Activated naive CD4-positive, alpha-beta T cell treated with anti-CD3 and anti-CD28 coated beads for 36 hours (primary cell): ENCODE results near the gene SMAD7. TPM values are rescaled to one million over a fixed set of nuclear protein-coding genes. Genes with fewer than 3 reads are reported as not detected.

Experiments
- CTCF ChIA-PET: fragments of 350-600 bp; sonication (Branson Sonifier 250); formaldehyde crosslinking; loops from one replicate; lab custom pipeline; 2021; ENCODE audit warnings: antibody characterized with exemption; lab: Charles Lee
- DNase-seq: peaks from one replicate; pipeline ENCODE4 v3.0.0-alpha.2; 2020
- H3K27ac Mint-ChIP-seq: one replicate; pipeline ENCODE4 v1.8.0; 2021; ENCODE audit warnings: mild to moderate bottlenecking, mixed read lengths
- H3K27me3 Mint-ChIP-seq: one replicate; pipeline ENCODE4 v1.8.0; 2021; ENCODE audit warnings: low read depth, mixed read lengths
- H3K36me3 Mint-ChIP-seq: one replicate; pipeline ENCODE4 v1.8.0; 2021; ENCODE audit warnings: low read depth, mixed read lengths
- H3K4me1 Mint-ChIP-seq: one replicate; pipeline ENCODE4 v1.8.0; 2021; ENCODE audit warnings: low read depth, mixed read lengths
- H3K4me3 Mint-ChIP-seq: one replicate; pipeline ENCODE4 v1.8.0; 2021; ENCODE audit warnings: mild to moderate bottlenecking, moderate library complexity, mixed read lengths
- H3K9me3 Mint-ChIP-seq: one replicate; pipeline ENCODE4 v1.8.0; 2021; ENCODE audit warnings: mixed read lengths
- intact Hi-C: fragments of 100-400 bp; cut with micrococcal nuclease; formaldehyde crosslinking; loops from one replicate; pipeline ENCODE4 v1.15.1; 2023
- total RNA-seq, 2 experiments: library from RNA; stranded (reverse); gene quantifications; one replicate each; pipeline ENCODE4 v1.2.3, GENCODE V29; 2021

SMAD7 gene
- total RNA-seq, 2 experiments from 2014 or later = 5.9 to 7.0 TPM

DNA sequence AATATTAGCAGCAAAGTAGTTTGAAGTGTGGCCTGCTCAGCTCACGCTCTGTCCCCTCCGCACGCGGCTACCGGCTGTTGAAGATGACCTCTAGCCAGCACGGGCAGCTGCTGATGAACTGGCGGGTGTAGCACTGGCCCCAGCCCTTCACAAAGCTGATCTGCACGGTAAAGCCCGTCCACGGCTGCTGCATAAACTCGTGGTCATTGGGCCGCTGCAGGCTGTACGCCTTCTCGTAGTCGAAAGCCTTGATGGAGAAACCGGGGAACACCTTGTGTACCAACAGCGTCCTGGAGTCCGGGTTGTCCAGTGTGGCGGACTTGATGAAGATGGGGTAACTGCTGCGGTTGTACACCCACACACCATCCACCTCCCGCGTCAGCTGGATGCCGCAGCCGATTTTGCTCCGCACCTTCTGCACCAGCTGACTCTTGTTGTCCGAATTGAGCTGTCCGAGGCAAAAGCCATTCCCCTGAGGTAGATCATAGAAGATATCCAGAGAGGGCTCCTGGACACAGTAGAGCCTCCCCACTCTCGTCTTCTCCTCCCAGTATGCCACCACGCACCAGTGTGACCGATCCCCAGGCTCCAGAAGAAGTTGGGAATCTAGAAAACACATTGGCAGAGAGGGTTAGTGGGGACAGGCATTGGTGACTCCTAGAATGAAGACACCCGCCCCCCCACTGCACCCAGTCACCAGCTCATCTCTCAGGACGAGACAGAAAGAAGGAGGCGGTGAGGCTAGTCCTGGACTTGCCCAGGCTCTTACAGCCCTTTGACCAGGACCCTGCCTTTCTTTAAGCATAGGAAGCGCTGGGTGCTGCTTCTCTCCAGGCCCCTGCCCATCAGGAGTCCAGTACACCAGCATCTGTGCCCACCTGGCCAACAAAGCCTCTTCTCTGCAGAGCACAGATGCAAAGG lies 29.2 kb downstream of the SMAD7 start:
- peaks cover 10% of the 10 kb centered on the region for H3K36me3 Mint-ChIP-seq
- intact Hi-C loops = no loop called here
- peaks cover 37% of the 10 kb centered on the region for H3K4me1 Mint-ChIP-seq
- no peak overlapping the region for H3K4me3 Mint-ChIP-seq
- H3K27me3 Mint-ChIP-seq = no peaks in the 10 kb centered on the region
- H3K9me3 Mint-ChIP-seq = no peaks in the 10 kb centered on the region
- DNase-seq = no peak
- CTCF ChIA-PET = interaction anchor here (0.8 kb wide), 1 partner anchor 8 kb away, joined by 4 read pairs; no protein-coding TSS in a partner anchor
- H3K27ac Mint-ChIP-seq = no peak overlapping the region

- DNase-seq = no peak
- CTCF ChIA-PET = interaction anchor here (0.7 kb wide), 1 partner anchor 12 kb away, joined by 3 read pairs; no protein-coding TSS in a partner anchor
- Mint-ChIP-seq H3K4me1 (peaks cover 32% of the 10 kb centered on the region), H3K27ac (no peak overlapping the region), H3K9me3 (no peaks in the 10 kb centered on the region), H3K4me3 (no peak overlapping the region), H3K27me3 (no peaks in the 10 kb centered on the region), H3K36me3 (peaks cover 10% of the 10 kb centered on the region)
- intact Hi-C loops = no loop called here
Measured at GRCh38 chr18:48920408-48921038, 30.2 kb downstream of the SMAD7 start.

DNA sequence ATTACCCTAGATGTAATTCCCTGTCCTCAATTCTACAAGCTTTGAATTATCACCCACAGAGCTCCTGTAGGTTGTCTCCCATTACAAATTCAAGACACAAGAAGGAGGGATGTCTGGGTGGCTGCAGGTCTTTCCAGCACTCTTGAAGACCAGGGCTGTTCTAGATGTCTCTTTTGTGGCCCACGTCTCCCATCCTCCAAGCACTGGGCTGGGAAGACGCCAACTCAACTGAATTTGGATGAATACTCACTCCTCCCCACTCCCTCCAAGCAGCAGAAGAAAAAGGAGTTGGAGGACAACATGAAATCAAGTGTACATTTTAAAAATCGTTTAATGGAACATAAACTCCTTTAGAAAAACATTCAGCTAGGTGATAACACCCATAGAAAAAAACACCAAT lies 31.2 kb downstream of the SMAD7 start:
- no peaks in the 10 kb centered on the region for H3K9me3 Mint-ChIP-seq
- H3K27ac Mint-ChIP-seq = no peak overlapping the region
- intact Hi-C loops = no loop called here
- H3K4me1 Mint-ChIP-seq = peaks cover 22% of the 10 kb centered on the region
- no peak for DNase-seq
- CTCF ChIA-PET = no interaction called here
- H3K36me3 Mint-ChIP-seq = peaks cover 9% of the 10 kb centered on the region
- no peak overlapping the region for H3K4me3 Mint-ChIP-seq
- no peaks in the 10 kb centered on the region for H3K27me3 Mint-ChIP-seq

DNA sequence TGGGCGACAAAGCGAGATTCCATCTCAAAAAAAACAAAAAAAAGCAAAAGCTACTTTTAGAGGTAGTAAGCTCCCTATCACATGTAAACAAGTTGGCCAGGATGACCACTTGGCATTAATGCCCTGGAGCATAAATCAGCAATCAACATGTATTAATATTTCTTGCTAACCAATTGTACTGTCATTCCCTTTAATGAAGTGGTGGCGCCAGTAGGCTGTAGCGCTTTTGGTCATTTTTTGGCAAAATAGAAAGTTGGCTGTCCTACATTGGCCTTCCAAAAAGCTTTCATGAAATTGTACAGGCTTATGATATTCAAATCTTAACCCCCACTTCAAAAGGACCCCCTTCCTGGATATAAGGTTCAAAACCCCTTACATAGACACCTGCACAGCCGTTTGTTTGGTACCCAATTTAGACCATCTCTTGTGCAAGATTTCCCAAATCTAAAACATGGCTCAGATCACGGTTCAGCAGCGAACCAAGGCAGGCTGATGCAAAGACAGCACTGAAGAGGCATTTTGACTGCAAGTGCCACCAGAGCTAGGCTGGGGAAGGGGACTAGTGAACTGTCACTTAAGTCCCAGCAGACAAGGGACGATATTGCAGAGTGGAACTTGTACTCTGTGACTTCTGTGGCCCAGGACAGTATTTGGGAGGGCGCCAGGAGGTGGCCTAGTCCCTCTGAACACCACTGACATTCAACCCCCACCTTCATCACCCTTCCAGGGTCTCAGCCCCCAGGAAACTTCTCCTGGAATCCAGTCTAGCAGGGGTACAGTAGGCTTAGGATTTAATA lies 31.9 kb downstream of the SMAD7 start:
- no peak overlapping the region for H3K4me3 Mint-ChIP-seq
- H3K9me3 Mint-ChIP-seq = no peaks in the 10 kb centered on the region
- H3K27me3 Mint-ChIP-seq = no peaks in the 10 kb centered on the region
- intact Hi-C loops = no loop called here
- H3K4me1 Mint-ChIP-seq = peaks cover 15% of the 10 kb centered on the region
- peaks cover 9% of the 10 kb centered on the region for H3K36me3 Mint-ChIP-seq
- no peak overlapping the region for H3K27ac Mint-ChIP-seq
- CTCF ChIA-PET = interaction anchor here (0.6 kb wide), 1 partner anchor 245 kb away, joined by 3 read pairs; no protein-coding TSS in a partner anchor
- DNase-seq = no peak

- no peak overlapping the region for H3K27ac Mint-ChIP-seq
- H3K4me1 Mint-ChIP-seq = peaks cover 5% of the 10 kb centered on the region
- peaks cover 9% of the 10 kb centered on the region for H3K36me3 Mint-ChIP-seq
- no peaks in the 10 kb centered on the region for H3K9me3 Mint-ChIP-seq
- no peak overlapping the region for H3K4me3 Mint-ChIP-seq
- no peaks in the 10 kb centered on the region for H3K27me3 Mint-ChIP-seq
- intact Hi-C loops = no loop called here
- DNase-seq = no peak
- CTCF ChIA-PET = interaction anchor here (0.6 kb wide), 1 partner anchor 246 kb away, joined by 3 read pairs; no protein-coding TSS in a partner anchor
Measured at GRCh38 chr18:48917579-48918517, 32.9 kb downstream of the SMAD7 start.

DNA sequence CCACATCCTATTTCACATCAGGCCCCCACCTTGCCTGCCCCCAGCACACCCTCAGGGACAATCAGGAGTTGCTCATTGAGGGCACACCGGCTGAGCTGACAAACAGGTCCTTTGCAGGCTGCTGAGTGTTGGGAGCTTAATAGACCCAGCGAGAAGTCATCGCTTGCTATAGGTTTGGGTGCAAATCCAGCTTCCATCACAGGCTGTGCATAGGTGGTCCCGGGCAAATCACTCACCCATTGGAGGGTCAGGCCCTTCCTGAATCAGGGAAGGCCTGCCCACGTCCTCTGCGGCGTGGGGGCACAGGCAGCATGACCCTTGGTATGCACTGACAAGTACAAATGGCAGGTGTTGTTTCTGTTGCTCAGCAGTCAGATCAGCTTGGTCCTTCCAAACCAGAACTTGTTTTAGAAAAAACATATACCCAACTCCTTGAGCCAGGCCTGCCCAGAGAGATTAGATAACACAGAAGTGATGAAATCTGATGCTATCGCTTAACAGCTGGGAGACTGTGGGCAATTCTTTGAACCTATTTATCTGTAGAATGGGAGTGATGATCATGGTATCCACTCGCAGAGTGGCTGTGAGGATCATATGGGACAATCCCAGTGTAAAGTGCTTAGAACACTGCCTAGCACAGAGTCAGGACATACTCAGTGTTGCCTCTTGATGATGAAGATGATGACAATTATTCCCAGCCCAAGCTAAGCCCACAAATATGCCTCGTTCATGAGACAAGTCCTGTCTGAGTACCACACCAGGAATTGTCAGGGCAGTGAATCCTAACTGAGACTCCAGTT lies 34.9 kb downstream of the SMAD7 start:
- H3K27ac Mint-ChIP-seq = no peak overlapping the region
- CTCF ChIA-PET = interaction anchor here (0.7 to 1.5 kb wide), 2 partner anchors 36 to 82 kb away, joined by 5 read pairs; no protein-coding TSS in a partner anchor
- peaks cover 6% of the 10 kb centered on the region for H3K36me3 Mint-ChIP-seq
- H3K27me3 Mint-ChIP-seq = no peaks in the 10 kb centered on the region
- intact Hi-C loops = no loop called here
- H3K4me3 Mint-ChIP-seq = no peak overlapping the region
- H3K9me3 Mint-ChIP-seq = no peaks in the 10 kb centered on the region
- H3K4me1 Mint-ChIP-seq = no peaks in the 10 kb centered on the region
- DNase-seq = no peak

GRCh38 chr18:48914581-48915251 lies 36.0 kb downstream of the SMAD7 start:
- Mint-ChIP-seq H3K27me3 (no peaks in the 10 kb centered on the region), H3K27ac (no peak overlapping the region), H3K4me3 (no peak overlapping the region), H3K9me3 (no peaks in the 10 kb centered on the region), H3K4me1 (peaks cover 4% of the 10 kb centered on the region), H3K36me3 (peaks cover 2% of the 10 kb centered on the region)
- DNase-seq = no peak
- intact Hi-C loops = no loop called here
- CTCF ChIA-PET = interaction anchor here (1.2 to 1.5 kb wide), 2 partner anchors 12 to 80 kb away, joined by 3 to 5 read pairs; no protein-coding TSS in a partner anchor

DNA sequence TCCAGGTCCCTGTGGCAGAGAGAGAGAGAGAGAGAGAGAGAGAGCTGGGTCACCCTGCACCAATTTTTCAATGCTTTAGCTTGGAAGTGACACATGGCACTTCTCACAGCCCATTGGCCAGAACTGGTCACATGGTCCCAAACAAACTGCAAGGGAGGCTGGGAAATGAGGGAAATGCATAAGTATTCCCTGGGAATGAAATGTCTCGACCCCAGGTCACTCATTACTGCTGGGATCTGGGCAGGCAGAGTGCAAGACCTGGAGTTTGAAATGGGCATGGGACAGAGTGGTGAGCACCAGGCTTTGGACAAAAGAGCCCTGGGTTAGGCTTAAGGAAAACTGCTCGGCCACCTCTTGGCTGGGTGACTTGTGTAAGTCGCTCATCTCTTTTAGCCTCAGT lies 37.0 kb downstream of the SMAD7 start:
- no peak for DNase-seq
- no peak overlapping the region for H3K4me3 Mint-ChIP-seq
- H3K27me3 Mint-ChIP-seq = no peaks in the 10 kb centered on the region
- CTCF ChIA-PET = interaction anchor here (0.9 to 1.4 kb wide), 5 partner anchors 8 to 240 kb away, joined by 3 to 6 read pairs (median 4); no protein-coding TSS in a partner anchor
- no peak overlapping the region for H3K27ac Mint-ChIP-seq
- no peaks in the 10 kb centered on the region for H3K36me3 Mint-ChIP-seq
- H3K9me3 Mint-ChIP-seq = no peaks in the 10 kb centered on the region
- H3K4me1 Mint-ChIP-seq = peaks cover 10% of the 10 kb centered on the region
- intact Hi-C loops = loop anchor here (1.0 kb wide), 1 partner anchor 136 kb away; no protein-coding TSS in a partner anchor

GRCh38 chr18:48913201-48913600 lies 37.6 kb downstream of the SMAD7 start:
- H3K27ac Mint-ChIP-seq = no peak overlapping the region
- no peak overlapping the region for H3K4me3 Mint-ChIP-seq
- H3K4me1 Mint-ChIP-seq = peaks cover 10% of the 10 kb centered on the region
- peak; percentile 46 for DNase-seq
- CTCF ChIA-PET = interaction anchor here (0.9 to 1.4 kb wide), 4 partner anchors 9 to 239 kb away, joined by 3 to 6 read pairs (median 4); no protein-coding TSS in a partner anchor
- H3K36me3 Mint-ChIP-seq = no peaks in the 10 kb centered on the region
- intact Hi-C loops = loop anchor here (1.0 kb wide), 1 partner anchor 136 kb away; no protein-coding TSS in a partner anchor
- H3K9me3 Mint-ChIP-seq = no peaks in the 10 kb centered on the region
- H3K27me3 Mint-ChIP-seq = no peaks in the 10 kb centered on the region

- Mint-ChIP-seq H3K4me1 (peaks cover 10% of the 10 kb centered on the region), H3K36me3 (no peaks in the 10 kb centered on the region), H3K4me3 (no peak overlapping the region), H3K9me3 (no peaks in the 10 kb centered on the region), H3K27me3 (no peaks in the 10 kb centered on the region), H3K27ac (no peak overlapping the region)
- intact Hi-C loops = no loop called here
- DNase-seq = no peak
- CTCF ChIA-PET = no interaction called here
Measured at GRCh38 chr18:48910972-48911545, 39.7 kb downstream of the SMAD7 start.
